Stimulated activated CD4-positive, alpha-beta T cell treated with anti-CD3 and anti-CD28 coated beads, Interleukin-12 subunit alpha, Interleukin-12 subunit beta, amount 100 ng/mL, for 4 hours (primary cell): ENCODE measurements around the gene PPIL4.
A peak's percentile ranks its signal among the peaks of the same experiment; 100 is the strongest.
"Not testable (repeated sequence)": the region's sequence is repeated elsewhere in the genome, so short reads cannot be mapped to it uniquely, and the experiment has no call there.

Source experiments
- DNase-seq: peaks from one replicate; pipeline ENCODE4 v3.0.0-alpha.2; 2020

Gene PPIL4

DNA sequence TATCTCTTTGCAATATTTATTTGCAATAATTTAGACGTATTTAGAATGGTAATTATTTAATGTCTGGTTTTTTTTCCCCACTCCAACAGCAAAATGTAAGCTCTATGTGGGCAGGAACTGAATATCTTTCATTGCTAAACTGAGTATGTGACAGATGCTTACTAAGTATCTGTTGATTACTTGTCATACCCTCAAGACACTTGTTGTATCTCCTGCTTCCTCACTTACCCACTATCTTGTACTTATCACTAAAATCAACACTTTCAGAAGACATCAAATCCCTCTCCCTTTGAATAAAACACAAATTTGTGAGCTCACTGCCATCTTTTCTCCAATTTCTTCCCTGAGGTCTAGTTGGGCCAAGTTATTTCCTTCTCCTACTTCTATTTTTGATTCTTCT is 30.3 kb downstream of the PPIL4 start:
- DNase-seq, result no peak

DNA sequence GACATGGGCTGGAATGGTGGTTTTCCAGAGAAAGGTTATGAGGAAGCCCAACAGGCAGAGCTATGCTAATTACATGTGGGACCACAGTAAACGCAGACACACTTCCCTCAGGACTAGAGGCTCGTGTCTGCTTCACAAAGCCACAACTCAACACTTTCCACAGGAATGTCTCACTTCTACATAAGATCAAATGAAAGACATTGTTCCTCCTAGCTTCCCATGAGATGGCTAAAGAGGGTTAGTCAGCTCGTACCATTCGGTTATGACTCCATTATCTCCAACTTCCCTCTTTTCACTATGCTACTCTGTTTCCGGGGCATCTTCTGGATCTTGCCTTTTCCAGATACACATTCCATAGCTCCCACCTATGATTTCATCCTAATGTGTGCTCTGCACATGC is 31.9 kb downstream of the PPIL4 start:
- DNase-seq, result no peak

- no peak for DNase-seq
Observed at GRCh38 chr6:149510793-149511512, 34.9 kb downstream of the PPIL4 start.

GRCh38 chr6:149508485-149508884 is 37.4 kb downstream of the PPIL4 start:
- DNase-seq, result no peak

GRCh38 chr6:149503872-149504271 is 42.0 kb downstream of the PPIL4 start:
- DNase-seq, result no peak

DNA sequence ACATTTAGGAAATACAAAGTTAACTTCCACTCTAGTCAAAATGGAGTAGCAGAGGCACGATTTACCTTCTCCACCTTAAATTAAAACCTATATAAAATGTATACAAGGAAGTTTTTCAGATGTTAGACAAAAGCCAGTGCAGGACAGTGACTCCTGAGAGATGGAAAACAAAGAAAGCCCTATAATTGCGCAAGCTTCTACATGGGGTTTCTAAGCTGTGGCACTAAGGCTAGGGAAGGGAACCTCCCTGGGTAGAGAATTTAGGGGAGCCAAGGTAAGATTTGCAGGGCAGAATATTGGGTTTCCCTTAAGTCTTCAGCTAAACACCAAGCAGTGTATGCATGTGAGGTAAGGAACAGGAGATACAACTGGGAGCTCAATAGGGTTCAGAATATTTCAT is 42.6 kb downstream of the PPIL4 start:
- no peak for DNase-seq

GRCh38 chr6:149501768-149502167 is 44.1 kb downstream of the PPIL4 start:
- no peak for DNase-seq

- DNase-seq, result no peak
Observed at GRCh38 chr6:149501201-149501600, 44.6 kb downstream of the PPIL4 start.

- DNase-seq, result no peak
Observed at GRCh38 chr6:149500096-149500495, 45.7 kb downstream of the PPIL4 start.

DNA sequence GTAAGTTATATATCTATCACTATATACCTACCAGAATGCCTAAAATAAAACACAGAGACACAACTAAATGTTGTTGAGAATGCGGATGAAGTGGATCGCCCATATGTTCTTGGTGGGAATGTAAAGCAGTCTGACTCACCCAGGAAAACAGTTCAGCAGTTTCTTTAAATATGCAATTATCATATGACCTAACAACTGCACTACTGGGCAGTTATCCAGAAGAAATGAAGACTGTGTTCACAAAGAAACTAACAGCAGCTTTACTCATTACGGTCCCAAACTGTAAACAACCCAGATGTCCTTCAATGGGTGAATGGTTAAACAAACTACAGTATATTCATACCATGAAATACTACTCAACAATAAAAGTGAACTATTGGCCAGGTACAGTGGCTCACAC is 46.8 kb downstream of the PPIL4 start:
- no peak for DNase-seq

DNA sequence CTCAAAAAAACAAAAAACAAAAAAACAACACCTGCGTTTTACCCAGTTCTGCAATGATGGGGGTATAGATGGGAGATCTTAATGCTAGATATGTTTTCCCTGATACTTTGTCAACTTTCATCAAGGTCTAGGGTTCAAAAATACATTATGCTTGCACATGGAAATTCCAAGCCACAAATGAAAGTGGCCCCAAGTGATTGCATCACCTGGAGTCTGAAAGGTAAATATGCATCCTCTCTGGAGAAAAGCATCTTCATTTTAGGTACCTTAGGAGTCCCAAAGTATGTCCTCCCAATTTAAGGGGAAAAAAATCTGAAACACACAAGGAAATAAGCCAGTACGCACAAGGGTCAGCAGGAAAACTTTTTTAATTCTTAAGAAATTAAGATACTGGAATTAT is 48.5 kb downstream of the PPIL4 start:
- no peak for DNase-seq

- not testable (repeated sequence) for DNase-seq
Observed at GRCh38 chr6:149496597-149496996, 49.2 kb downstream of the PPIL4 start.

GRCh38 chr6:149495349-149496016 is 50.4 kb downstream of the PPIL4 start:
- not testable (repeated sequence) for DNase-seq

- DNase-seq, result not testable (repeated sequence)
Observed at GRCh38 chr6:149494810-149495209, 51.0 kb downstream of the PPIL4 start.

- no peak for DNase-seq
Observed at GRCh38 chr6:149493761-149494320, 52.0 kb downstream of the PPIL4 start.

GRCh38 chr6:149492798-149493343 is 53.0 kb downstream of the PPIL4 start:
- no peak for DNase-seq

GRCh38 chr6:149489967-149490366 is 55.9 kb downstream of the PPIL4 start:
- no peak for DNase-seq

- no peak for DNase-seq
Observed at GRCh38 chr6:149488815-149489214, 57.0 kb downstream of the PPIL4 start.

DNA sequence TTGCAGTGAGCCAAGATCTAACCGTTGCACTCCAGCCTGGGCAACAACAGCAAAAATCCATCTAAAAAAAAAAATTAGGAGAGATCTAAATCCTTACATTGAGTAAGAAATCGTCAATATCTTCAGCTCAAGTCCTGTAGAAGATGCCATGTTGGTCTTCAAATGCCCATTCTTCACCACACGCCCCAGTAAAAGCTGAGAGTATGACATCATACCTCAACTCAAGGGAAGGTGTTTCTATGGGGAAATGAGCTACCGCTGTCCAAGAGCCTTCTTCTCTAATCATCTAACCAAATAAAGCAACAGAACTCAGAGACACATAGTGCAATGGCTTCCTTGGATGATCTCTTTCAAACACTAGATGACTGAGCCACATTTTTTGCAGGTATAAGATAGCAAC is 58.5 kb downstream of the PPIL4 start:
- no peak for DNase-seq

- DNase-seq, result peak; percentile 66
Observed at GRCh38 chr6:149484733-149485700, 60.8 kb downstream of the PPIL4 start, which contains the start of gene ZC3H12D. TSS of gene ZC3H12D (minus strand) at chr6:149485014. CDS start at chr6:149474543, 10,471 bp downstream.

- DNase-seq, result no peak
Observed at GRCh38 chr6:149483849-149484655, 61.8 kb downstream of the PPIL4 start.

DNA sequence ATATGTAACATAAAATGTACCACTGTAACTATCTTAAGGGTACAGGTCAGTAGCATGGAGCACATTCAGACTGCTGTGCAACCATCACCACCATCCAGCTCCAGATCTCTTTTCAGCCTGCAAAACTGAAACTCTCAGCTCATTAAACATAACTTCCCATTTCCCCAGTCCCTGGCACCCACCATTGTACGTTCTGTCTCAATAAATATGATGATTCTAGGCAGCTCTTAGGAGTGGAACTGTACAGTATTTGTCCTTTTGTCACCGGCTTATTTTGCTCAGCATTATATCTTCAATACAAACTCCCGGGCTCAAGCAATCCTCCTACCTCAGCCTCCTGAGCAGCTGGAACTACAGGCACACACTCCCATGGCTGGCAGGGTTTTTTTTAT is 62.5 kb downstream of the PPIL4 start:
- no peak for DNase-seq
